HG03520 (cell line): Measurements from ENCODE around the gene GHRH.

ENCODE experiments used
- ATAC-seq: cut with Tn5 transposase; IDR thresholded peaks from one replicate; pipeline ENCODE4 v1.9.1; 2021; ENCODE audit warnings: mild to moderate bottlenecking, moderate library complexity; ENCODE audit not compliant: unreplicated experiment

Gene GHRH

DNA sequence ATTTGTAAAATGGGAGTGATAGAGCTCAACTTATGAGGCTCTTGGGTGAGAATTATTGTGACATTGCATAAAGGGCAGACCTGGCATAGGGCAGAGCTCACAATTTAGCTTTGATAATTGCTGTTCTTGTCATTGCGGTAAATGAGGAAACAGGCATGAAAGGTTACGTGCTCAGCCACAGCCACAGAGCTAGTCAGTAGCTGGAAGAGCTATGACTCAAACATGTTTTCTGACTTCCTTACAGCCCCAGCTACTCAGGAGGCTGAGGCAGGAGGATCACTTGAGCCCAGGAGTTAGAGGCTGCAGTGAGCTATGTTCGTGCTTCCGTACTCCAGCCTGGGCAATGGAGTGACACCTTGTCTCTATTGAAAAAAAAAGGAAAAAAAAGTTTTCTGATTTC, 3.5 kb upstream of the GHRH start:
- ATAC-seq: no peak

GRCh38 chr20:37263686-37264085, 2.1 kb upstream of the GHRH start:
- ATAC-seq: no peak

- no peak for ATAC-seq
These were observed 891 bp upstream of the GHRH start for GRCh38 chr20:37262505-37262904.

- no peak for ATAC-seq
These were observed 691 bp downstream of the GHRH start for GRCh38 chr20:37260923-37261322.

DNA sequence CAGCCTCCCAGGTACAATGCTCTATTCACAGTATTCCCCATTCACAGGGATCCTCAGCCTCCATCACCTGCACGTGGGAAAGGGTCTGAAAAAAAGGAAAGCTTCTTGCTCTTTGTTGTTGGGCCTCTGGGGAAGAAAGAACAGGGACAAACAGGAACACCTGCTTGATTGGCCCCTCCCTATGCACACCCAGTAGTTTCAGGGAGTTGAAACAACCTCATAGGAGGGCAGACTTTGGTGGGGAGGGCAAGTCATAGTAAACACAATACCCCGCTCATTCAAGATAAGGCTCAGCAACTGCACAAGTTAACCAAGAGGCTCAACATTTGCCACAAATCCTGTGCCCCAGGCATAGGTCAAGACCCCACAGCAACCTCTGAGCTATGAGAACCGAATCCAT, 1.7 kb downstream of the GHRH start:
- ATAC-seq: no peak

DNA sequence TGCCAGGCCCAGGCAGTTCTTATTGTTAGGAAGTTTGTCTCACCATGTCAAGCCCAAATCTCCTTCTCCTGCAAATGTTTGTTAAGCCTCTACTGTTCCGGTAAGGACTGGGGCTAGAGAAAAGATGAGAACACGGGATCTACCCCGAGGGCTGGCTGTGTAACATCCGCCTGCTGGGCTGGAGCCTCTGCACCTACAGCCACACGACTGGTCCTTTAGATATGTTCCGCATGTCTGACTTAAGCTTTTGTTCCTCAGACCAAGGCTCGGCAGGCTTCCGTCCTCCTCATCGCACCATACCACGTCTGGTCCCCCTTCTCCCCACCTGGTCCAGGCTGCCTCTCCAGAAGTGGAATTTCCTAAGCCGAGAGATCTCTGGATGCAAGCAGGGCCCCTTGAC, 2.6 kb downstream of the GHRH start:
- no peak for ATAC-seq

- ATAC-seq: no peak
These were observed 3.6 kb downstream of the GHRH start for GRCh38 chr20:37257988-37258387.

DNA sequence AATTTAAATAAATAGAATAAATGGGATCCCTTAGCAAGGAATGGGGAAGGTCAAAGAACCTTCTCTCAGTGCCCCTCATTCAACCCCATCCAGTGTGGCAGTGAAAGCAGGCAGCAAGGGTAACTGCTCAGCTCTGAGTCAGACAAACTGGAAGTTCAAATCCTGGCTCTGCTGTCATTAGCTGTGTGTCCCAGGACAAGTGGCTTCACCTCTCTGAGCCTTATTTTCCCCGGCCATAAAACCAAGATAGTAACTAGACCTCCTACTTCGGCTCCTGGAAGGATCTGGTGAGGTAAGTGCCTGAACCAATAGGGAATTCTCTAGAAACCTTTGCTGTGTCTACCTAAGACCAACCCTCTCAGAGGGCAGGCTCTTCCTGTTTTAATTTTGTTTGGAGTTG, 4.1 kb downstream of the GHRH start:
- ATAC-seq: no peak

GRCh38 chr20:37256286-37256685, 5.3 kb downstream of the GHRH start:
- no peak for ATAC-seq

- ATAC-seq: no peak
These were observed 7.3 kb downstream of the GHRH start for GRCh38 chr20:37254114-37254878.

DNA sequence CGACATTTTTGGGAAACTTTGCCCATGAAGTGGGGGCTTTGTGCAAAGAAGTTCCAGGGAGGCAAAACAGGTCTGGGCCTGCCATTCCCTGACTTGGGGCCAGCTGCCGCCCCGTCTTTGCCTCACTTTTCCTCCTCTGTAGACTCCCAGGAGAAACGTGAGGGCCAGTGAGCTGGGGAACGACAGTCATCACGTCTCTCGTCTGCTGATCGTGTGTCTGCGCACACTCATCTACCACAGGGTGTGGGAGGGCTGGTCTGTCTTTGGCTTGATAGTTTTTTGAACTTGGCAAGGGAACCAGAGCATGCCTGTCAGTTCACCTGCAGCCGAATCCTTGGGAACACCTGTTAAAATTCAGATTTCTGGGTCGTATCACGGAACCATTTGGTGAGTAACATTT, 8.5 kb downstream of the GHRH start:
- ATAC-seq: no peak

DNA sequence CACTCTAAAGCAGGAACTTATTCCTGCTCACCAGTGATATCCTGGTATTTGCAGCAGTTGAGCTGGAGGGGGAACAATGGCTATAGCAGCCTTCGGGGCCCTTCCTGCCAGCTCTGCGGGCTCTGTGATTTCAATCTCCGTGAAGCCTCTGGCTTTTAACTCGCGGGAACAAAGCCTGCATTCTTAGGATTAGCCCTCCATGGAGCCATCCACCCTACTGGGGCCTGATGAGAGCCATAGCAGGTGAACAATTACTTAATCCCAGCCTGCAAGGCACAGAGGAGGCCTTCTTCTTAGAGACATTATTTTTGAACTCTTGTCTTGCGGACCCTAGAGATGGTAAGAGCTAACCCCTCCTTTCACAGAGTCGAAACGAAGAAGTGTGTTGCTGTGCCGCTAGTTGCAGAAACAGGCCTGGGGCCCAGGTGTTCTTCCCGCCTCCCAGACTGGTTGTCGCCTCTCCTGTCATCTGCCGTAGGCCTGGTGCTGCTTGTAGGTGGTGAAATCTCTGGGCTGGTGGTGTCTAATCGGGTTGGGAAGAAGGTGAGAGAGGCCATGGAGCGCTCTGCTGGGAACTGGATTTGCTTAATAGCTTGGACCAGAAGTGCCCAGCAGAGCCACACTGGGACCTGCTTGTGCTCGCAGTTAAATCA, 9.7 kb downstream of the GHRH start:
- ATAC-seq: no peak

GRCh38 chr20:37249304-37249703, 12.3 kb downstream of the GHRH start:
- ATAC-seq: no peak

GRCh38 chr20:37247547-37247946, 14.1 kb downstream of the GHRH start:
- no peak for ATAC-seq

DNA sequence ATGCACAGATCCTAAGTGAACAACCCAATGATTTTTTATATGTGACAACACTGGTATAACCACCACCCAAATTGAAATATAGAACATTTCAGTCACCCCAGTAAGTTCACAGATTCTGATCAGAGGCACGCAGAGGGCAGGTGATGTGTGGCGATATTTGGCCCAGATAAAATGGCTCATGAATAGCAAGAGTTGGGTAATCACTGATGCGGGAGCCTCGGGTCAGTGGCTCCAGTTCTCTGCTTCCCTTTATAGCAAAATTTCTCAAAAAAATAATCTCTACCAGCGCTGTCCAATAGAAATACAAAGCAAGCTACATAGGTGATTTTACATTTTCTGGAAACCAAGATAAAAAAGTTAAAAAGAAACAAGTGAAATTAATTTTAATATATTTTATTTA, 14.9 kb downstream of the GHRH start:
- ATAC-seq: no peak

GRCh38 chr20:37245216-37246150, 16.1 kb downstream of the GHRH start:
- no peak for ATAC-seq

- ATAC-seq: no peak
These were observed 17.0 kb downstream of the GHRH start for GRCh38 chr20:37244572-37244957.

DNA sequence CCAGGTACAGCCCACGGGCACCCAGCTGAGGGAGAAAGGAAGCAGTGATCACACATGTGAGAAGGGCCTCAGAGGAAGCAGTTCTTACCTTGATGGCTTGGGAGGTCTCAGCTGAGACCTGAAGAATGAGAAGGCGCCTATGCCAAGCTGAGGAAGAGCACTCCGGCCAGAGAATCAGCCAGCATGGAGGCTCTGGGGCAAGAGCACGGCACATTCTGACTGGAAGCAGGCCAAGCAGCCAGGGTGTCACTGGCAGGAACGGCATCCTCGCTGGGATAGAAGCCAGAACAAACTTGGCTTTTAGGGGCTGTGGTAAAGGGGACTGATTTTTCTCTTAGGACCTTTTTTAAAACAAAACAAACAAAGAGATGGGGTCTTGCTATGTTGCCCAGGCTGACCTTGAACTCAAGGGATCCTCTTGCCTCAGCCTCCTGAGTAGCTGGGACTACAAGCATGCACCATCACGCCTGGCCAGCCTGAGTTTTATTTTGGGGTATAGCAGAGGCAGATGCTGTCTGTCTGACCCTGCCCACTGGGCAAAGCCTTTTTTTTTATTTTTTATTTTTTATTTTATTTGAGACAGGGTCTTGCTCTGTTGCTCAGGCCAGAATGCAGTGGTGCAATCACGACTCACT, 17.6 kb downstream of the GHRH start:
- no peak for ATAC-seq

DNA sequence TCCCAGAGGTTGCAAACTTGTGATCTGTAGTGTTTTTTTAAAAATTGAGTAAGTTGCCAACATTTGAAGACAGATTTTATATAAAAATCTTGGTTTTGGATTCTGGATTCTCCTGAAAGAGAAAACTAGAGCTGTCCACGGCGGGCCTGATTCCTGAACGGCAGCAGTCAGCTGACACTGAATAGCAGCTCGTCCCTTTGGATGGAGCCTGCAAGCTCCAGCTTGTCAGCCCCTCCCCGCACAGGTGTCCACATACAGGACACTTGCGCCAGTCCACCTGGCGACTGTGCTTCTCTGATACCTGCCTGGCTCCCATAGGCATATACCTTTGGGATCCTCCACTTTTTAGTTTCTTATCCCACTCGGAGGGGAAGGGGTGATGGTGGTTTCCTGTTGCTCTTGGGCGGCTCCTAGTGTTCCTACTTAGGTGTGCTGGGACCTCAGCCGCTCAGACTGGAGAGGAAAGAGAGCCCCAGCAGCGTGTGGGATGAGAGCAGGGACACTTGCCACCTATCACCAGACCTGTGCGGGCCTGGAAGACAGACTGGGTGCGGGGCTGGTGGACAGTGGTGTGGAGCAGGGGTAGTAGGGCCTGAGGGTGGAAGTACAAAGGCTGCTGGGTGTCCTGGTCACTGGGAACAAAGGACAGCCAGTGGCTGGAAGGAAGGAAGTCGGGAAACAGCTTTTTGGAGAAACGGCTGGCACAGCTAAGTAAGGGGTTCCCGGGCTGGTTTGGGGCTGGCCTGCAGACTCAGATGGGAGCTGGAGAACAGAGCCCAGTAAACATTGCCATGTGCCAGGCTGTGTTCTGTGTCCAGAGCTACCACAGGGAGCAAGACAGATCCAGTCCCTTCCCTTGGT, 18.3 kb downstream of the GHRH start:
- ATAC-seq: no peak

GRCh38 chr20:37242503-37242902, 19.1 kb downstream of the GHRH start:
- no peak for ATAC-seq
